ENCODE data around the gene MRAS.
"Not testable (repeated sequence)": the region's sequence is repeated elsewhere in the genome, so short reads cannot be mapped to it uniquely, and the experiment has no call there.

Gene MRAS

GRCh38 chr3:138443091-138443490, 94.7 kb downstream of the MRAS start:
- no peak for FAIRE-seq
- TF ChIP-seq POLR2A (IDR thresholded peaks at IDR 0.05; ENCODE audit: low read depth, low read length) = no peak
- TF ChIP-seq TAF1 (IDR thresholded peaks at IDR 0.05; ENCODE audit: borderline replicate concordance, low read depth, low read length) = no peak
- no peak for TF ChIP-seq POLR2AphosphoS5 (IDR thresholded peaks at IDR 0.05; ENCODE audit: low read depth, low read length)
- no peak for DNase-seq (ENCODE audit: insufficient read length)

- DNase-seq (ENCODE audit: insufficient read length) (no peak), FAIRE-seq (no peak)
- TF ChIP-seq POLR2A (IDR thresholded peaks at IDR 0.05; ENCODE audit: low read depth, low read length) (no peak), POLR2AphosphoS5 (IDR thresholded peaks at IDR 0.05; ENCODE audit: low read depth, low read length) (no peak), TAF1 (IDR thresholded peaks at IDR 0.05; ENCODE audit: borderline replicate concordance, low read depth, low read length) (no peak)
These were observed 95.4 kb downstream of the MRAS start for GRCh38 chr3:138443521-138444503.

- DNase-seq (ENCODE audit: insufficient read length) (no peak), FAIRE-seq (no peak)
- TF ChIP-seq TAF1 (IDR thresholded peaks at IDR 0.05; ENCODE audit: borderline replicate concordance, low read depth, low read length) (no peak), POLR2A (IDR thresholded peaks at IDR 0.05; ENCODE audit: low read depth, low read length) (no peak), POLR2AphosphoS5 (IDR thresholded peaks at IDR 0.05; ENCODE audit: low read depth, low read length) (no peak)
These were observed 96.9 kb downstream of the MRAS start for GRCh38 chr3:138445236-138445635.

DNA sequence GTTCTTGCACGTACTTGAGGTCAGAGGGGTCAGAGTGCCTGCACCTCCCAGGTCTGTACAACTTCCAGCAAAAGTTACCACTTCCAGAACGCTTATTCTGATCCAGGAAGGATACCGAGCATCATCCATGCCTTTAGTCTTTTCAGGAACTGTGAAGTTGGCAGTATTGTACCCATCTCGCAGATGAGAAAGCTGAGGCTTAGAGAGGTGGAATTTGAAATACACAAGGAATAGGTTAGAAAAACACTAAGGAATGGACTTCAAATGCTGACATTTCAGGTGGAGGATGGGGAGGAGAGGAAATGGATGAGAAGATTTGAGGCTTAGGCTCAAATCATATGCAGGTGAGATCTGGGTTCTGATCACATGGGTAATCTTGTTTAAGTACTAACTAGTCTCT, 97.3 kb downstream of the MRAS start:
- FAIRE-seq (no peak), DNase-seq (ENCODE audit: insufficient read length) (no peak)
- TF ChIP-seq POLR2A (IDR thresholded peaks at IDR 0.05; ENCODE audit: low read depth, low read length) (no peak), POLR2AphosphoS5 (IDR thresholded peaks at IDR 0.05; ENCODE audit: low read depth, low read length) (no peak), TAF1 (IDR thresholded peaks at IDR 0.05; ENCODE audit: borderline replicate concordance, low read depth, low read length) (no peak)

DNA sequence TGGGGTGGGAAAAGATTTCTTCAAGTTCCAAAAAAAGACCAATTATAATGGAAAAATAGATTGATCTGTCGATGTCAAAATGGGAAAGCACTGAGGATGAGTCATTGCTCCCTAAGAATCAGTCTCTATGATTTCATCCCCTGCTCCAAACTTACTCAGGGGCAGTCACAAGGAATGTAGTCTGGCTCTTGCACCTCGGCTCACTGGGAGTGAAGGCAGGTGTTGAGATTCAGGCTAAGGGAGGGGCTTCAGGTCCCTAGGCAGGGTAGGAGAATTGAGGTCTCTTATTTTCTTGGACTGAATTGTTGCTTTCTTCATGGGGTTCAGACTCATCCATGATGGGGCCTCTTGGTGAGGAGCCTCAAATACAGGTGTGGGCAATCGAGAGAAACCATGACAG, 100.3 kb downstream of the MRAS start:
- no peak for FAIRE-seq
- TF ChIP-seq TAF1 (IDR thresholded peaks at IDR 0.05; ENCODE audit: borderline replicate concordance, low read depth, low read length) (no peak), POLR2A (IDR thresholded peaks at IDR 0.05; ENCODE audit: low read depth, low read length) (no peak), POLR2AphosphoS5 (IDR thresholded peaks at IDR 0.05; ENCODE audit: low read depth, low read length) (no peak)
- no peak for DNase-seq (ENCODE audit: insufficient read length)

GRCh38 chr3:138449490-138449889, 101.1 kb downstream of the MRAS start:
- no peak for TF ChIP-seq POLR2AphosphoS5 (IDR thresholded peaks at IDR 0.05; ENCODE audit: low read depth, low read length)
- no peak for TF ChIP-seq TAF1 (IDR thresholded peaks at IDR 0.05; ENCODE audit: borderline replicate concordance, low read depth, low read length)
- no peak for TF ChIP-seq POLR2A (IDR thresholded peaks at IDR 0.05; ENCODE audit: low read depth, low read length)
- DNase-seq (ENCODE audit: insufficient read length) (no peak), FAIRE-seq (no peak)

DNA sequence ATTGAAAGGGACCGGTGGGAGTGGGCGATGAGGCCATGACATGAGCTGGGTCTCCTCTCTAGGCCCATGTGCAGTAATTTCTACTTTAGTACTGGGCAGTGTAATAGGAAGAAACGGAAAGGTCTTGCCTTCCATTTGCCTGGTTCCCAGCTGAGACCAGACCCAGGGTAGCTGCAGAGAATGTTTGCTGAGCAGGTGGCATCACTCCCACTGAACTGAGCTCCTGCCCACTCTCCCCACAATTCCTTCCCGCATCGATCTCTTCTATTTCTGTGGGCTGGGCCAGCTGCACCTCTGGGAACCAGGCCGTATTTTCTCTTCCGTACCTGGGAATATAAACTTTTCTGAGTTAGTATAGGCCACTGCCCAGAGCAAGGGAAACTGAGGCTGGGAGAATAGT, 101.8 kb downstream of the MRAS start:
- DNase-seq (ENCODE audit: insufficient read length) (no peak), FAIRE-seq (no peak)
- TF ChIP-seq POLR2AphosphoS5 (IDR thresholded peaks at IDR 0.05; ENCODE audit: low read depth, low read length) (no peak), TAF1 (IDR thresholded peaks at IDR 0.05; ENCODE audit: borderline replicate concordance, low read depth, low read length) (no peak), POLR2A (IDR thresholded peaks at IDR 0.05; ENCODE audit: low read depth, low read length) (no peak)

DNA sequence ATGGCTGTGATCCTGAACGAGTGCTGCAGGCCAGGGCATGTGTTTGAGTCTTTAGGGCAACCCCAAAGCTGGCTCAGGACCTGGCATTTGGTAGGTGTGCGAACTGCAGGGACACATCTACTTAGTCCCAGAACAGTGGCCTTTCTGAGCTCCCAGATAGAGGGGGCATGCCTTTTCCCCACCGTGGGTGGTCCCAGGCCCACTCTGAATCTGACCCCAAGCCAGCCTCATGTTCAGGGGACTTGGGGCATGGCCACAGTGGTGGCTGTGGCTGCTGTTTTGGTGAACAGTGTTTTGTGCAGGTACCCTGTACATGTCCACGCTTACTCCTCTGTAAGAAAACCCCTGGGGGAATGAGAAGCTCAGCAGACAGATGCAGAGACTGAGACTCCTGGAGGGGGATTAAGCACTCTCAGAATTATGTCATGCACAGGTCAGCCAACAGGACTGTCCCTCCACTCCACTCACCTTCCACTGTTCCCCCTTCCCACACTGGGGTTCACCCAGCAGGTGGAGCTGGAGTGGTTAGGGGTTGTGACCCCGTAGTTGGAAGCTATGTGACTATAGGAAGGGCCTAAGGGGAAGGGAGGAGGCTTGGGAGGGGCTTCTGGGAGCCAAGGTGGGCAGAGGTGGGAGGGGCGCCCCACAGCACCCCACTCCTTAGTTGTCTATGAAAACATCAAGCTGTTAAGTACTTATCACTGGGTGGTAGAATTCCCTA, 102.5 kb downstream of the MRAS start:
- FAIRE-seq (no peak), DNase-seq (ENCODE audit: insufficient read length) (no peak)
- TF ChIP-seq POLR2A (IDR thresholded peaks at IDR 0.05; ENCODE audit: low read depth, low read length) = no peak
- no peak for TF ChIP-seq TAF1 (IDR thresholded peaks at IDR 0.05; ENCODE audit: borderline replicate concordance, low read depth, low read length)
- no peak for TF ChIP-seq POLR2AphosphoS5 (IDR thresholded peaks at IDR 0.05; ENCODE audit: low read depth, low read length)

GRCh38 chr3:138451595-138452162, 103.3 kb downstream of the MRAS start:
- TF ChIP-seq POLR2AphosphoS5 (IDR thresholded peaks at IDR 0.05; ENCODE audit: low read depth, low read length) = no peak
- no peak for TF ChIP-seq POLR2A (IDR thresholded peaks at IDR 0.05; ENCODE audit: low read depth, low read length)
- TF ChIP-seq TAF1 (IDR thresholded peaks at IDR 0.05; ENCODE audit: borderline replicate concordance, low read depth, low read length) = no peak
- FAIRE-seq = no peak

DNA sequence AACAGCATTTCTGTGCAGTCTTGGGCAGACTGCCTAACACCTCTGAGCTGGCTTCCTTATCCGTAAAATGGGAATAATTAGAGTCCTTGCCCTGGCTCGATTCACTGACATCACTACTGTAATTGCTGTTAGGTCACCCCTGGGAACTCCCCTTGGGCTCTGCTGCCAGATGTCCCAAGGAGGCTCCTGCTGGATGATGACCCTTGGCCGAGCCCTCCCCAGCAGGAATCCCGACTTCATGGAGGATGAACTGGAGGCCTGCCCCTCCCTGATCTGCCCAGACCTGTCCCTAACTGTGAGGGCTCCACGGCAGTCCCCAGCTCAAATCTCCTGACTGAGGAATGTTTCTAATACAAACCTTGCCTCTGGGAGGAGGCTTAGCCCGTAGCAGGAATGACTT, 104.1 kb downstream of the MRAS start:
- FAIRE-seq (no peak), DNase-seq (ENCODE audit: insufficient read length) (no peak)
- TF ChIP-seq TAF1 (IDR thresholded peaks at IDR 0.05; ENCODE audit: borderline replicate concordance, low read depth, low read length) (no peak), POLR2A (IDR thresholded peaks at IDR 0.05; ENCODE audit: low read depth, low read length) (no peak), POLR2AphosphoS5 (IDR thresholded peaks at IDR 0.05; ENCODE audit: low read depth, low read length) (no peak)

More at GRCh38 chr3:138451595-138452162, 103.3 kb downstream of the MRAS start:
- DNase-seq (ENCODE audit: insufficient read length) = no peak

GRCh38 chr3:138453940-138454339, 105.6 kb downstream of the MRAS start:
- not testable (repeated sequence) for FAIRE-seq; DNase-seq (ENCODE audit: insufficient read length)

Measured in GM12892 (cell line).